Keratinocyte (primary cell): ENCODE results near the gene SHC3. TPM values are rescaled to one million over a fixed set of nuclear protein-coding genes. Genes with fewer than 3 reads are reported as not detected.

Source experiments
- DNase-seq: peaks from one replicate; pipeline ENCODE4 v3.0.0-alpha.2; 2011; ENCODE audit warnings: low read depth, missing footprints, low spot score
- FAIRE-seq: peaks from 2 replicates; lab custom pipeline; 2011; peaks lifted over from hg19 to GRCh38; lab: Jason Lieb, UNC
- H2AFZ ChIP-seq: 2 replicates; pipeline ENCODE4 v1.6.0; 2012; ENCODE audit warnings: low read length, control low read depth, inconsistent platforms; ENCODE audit not compliant: control insufficient read depth
- H3K27ac ChIP-seq: 2 replicates; pipeline ENCODE4 v1.5.1; 2011; ENCODE audit warnings: low read length; ENCODE audit not compliant: control insufficient read depth, insufficient read depth
- H3K27me3 ChIP-seq: 3 replicates; pipeline ENCODE4 v1.6.0; 2011; ENCODE audit warnings: low read length; ENCODE audit not compliant: control insufficient read depth, insufficient read depth; ENCODE audit errors: extremely low read depth
- H3K36me3 ChIP-seq, 2 experiments: 2 replicates in 1 of 2; 3 replicates in 1 of 2; pipeline ENCODE4 v1.5.1; 2011; ENCODE audit warnings: low read length in 2 of 2, mild to moderate bottlenecking in 1 of 2; ENCODE audit not compliant: control insufficient read depth in 2 of 2, insufficient read depth in 2 of 2; ENCODE audit errors: extremely low read depth in 1 of 2
- H3K4me1 ChIP-seq: 3 replicates; pipeline ENCODE4 v1.5.1; 2011; ENCODE audit warnings: low read length; ENCODE audit not compliant: control insufficient read depth, insufficient read depth; ENCODE audit errors: extremely low read depth
- H3K4me2 ChIP-seq: 3 replicates; pipeline ENCODE4 v1.6.0; 2011; ENCODE audit warnings: low read depth, low read length; ENCODE audit not compliant: control insufficient read depth, insufficient read depth; ENCODE audit errors: extremely low read depth
- H3K4me3 ChIP-seq, 3 experiments: fragments of 200-600 bp in 1 of 3; sonication (generic) in 1 of 3; 2 replicates in 2 of 3; 3 replicates in 1 of 3; pipeline ENCODE4 v1.5.1; 2011 to 2016; ENCODE audit warnings: low read length in 3 of 3, mild to moderate bottlenecking in 3 of 3, control low read depth in 2 of 3, inconsistent platforms in 1 of 3, low read depth in 1 of 3, mixed read lengths in 1 of 3, mixed run types in 1 of 3, moderate library complexity in 1 of 3; ENCODE audit not compliant: control insufficient read depth in 2 of 3, insufficient read depth in 2 of 3; ENCODE audit errors: extremely low read depth in 1 of 3
- H3K79me2 ChIP-seq: 2 replicates; pipeline ENCODE4 v1.6.0; 2012; ENCODE audit warnings: low read length; ENCODE audit not compliant: control insufficient read depth, insufficient read depth
- H3K9ac ChIP-seq: 3 replicates; pipeline ENCODE4 v1.6.0; 2011; ENCODE audit warnings: low read length; ENCODE audit not compliant: control insufficient read depth, insufficient read depth; ENCODE audit errors: extremely low read depth
- H3K9me1 ChIP-seq: 3 replicates; pipeline ENCODE4 v1.6.0; 2011; ENCODE audit warnings: low read length; ENCODE audit not compliant: control insufficient read depth, insufficient read depth; ENCODE audit errors: extremely low read depth
- H3K9me3 ChIP-seq: 2 replicates; pipeline ENCODE4 v1.5.1; 2012; ENCODE audit warnings: low read depth, low read length; ENCODE audit not compliant: control insufficient read depth
- H4K20me1 ChIP-seq: 3 replicates; pipeline ENCODE4 v1.6.0; 2011; ENCODE audit warnings: low read length; ENCODE audit not compliant: control insufficient read depth, insufficient read depth; ENCODE audit errors: extremely low read depth
- CTCF ChIP-seq, 3 experiments: IDR thresholded peaks in 1 of 3; conservative IDR thresholded peaks in 1 of 3; optimal IDR thresholded peaks in 1 of 3; 2 replicates in 2 of 3; 3 replicates in 1 of 3; pipeline versions ENCODE3 to v1.5.1; 2011; ENCODE audit warnings: low read length in 3 of 3, mild to moderate bottlenecking in 3 of 3, moderate library complexity in 2 of 3, control low read depth in 1 of 3, inconsistent platforms in 1 of 3; ENCODE audit not compliant: insufficient read depth in 2 of 3; ENCODE audit errors: extremely low read depth in 1 of 3
- EZH2 ChIP-seq: IDR thresholded peaks from one replicate; pipeline ENCODE4 v1.6.1; 2012; ENCODE audit warnings: inconsistent platforms, mild to moderate bottlenecking, low read length, moderate library complexity
- dilution Hi-C: fragments of 300-500 bp; cut with MboI; formaldehyde crosslinking; loops from one replicate; pipeline ENCODE4 v1.7.0; 2020; ENCODE audit warnings: low sequenced_read_pairs; ENCODE audit not compliant: extremely low pct_ligation_motif_present
- polyA plus RNA-seq, 5 experiments: library from polyadenylated mRNA; depleted of rRNA in 3 of 5; stranded (reverse) in 3 of 5; stranded (forward) in 1 of 5; unstranded in 1 of 5; fragments of >200 nt; gene quantifications; 1 replicate in 1 of 5; 2 replicates in 3 of 5; 3 replicates in 1 of 5; pipeline versions ENCODE4 v1.2.1 to v1.2.3, GENCODE V29; 2011 to 2012; ENCODE audit warnings: missing spikeins in 2 of 5, low read depth in 1 of 5, low replicate concordance in 1 of 5

SHC3 gene
- polyA plus RNA-seq, 1 donor (not counting 4 experiments of a cell fraction or from before 2014, with no cell fraction given), result 0.03 TPM

- H2AFZ ChIP-seq, result no peak overlapping the region
- no peaks in the 10 kb centered on the region for H3K4me1 ChIP-seq
- dilution Hi-C loops, result no loop called here
- no peak overlapping the region for H3K27ac ChIP-seq
- H4K20me1 ChIP-seq, result no peaks in the 10 kb centered on the region
- H3K36me3 ChIP-seq, result no peaks in the 10 kb centered on the region
- TF ChIP-seq CTCF (optimal IDR thresholded peaks at IDR 0.05 in 1 of 3, IDR thresholded peaks at IDR 0.05 in 1 of 3, conservative IDR thresholded peaks at IDR 0.05 in 1 of 3; ENCODE audit: extremely low read depth in 1 of 3, insufficient read depth in 2 of 3, low read length in 3 of 3), result no peak
- TF ChIP-seq EZH2, result no peak
- no peaks in the 10 kb centered on the region for H3K9me1 ChIP-seq
- no peak for DNase-seq
- H3K9me3 ChIP-seq, result no peaks in the 10 kb centered on the region
- H3K27me3 ChIP-seq, result no peaks in the 10 kb centered on the region
- no peak overlapping the region for H3K4me2 ChIP-seq
- no peak for FAIRE-seq
- H3K9ac ChIP-seq, result no peak overlapping the region
- no peaks in the 10 kb centered on the region for H3K79me2 ChIP-seq
- no peak overlapping the region for H3K4me3 ChIP-seq
Measured at GRCh38 chr9:89224633-89225032, 46.0 kb upstream of the SHC3 start.

- Histone ChIP-seq H3K9ac (no peak overlapping the region), H3K79me2 (no peaks in the 10 kb centered on the region), H3K27ac (no peak overlapping the region), H3K4me1 (no peaks in the 10 kb centered on the region), H3K36me3 (no peaks in the 10 kb centered on the region), H3K4me2 (no peak overlapping the region), H3K9me1 (no peaks in the 10 kb centered on the region), H3K4me3 (no peak overlapping the region), H3K9me3 (no peaks in the 10 kb centered on the region), H3K27me3 (no peaks in the 10 kb centered on the region), H2AFZ (no peak overlapping the region), H4K20me1 (no peaks in the 10 kb centered on the region)
- FAIRE-seq (no peak), DNase-seq (no peak)
- TF ChIP-seq CTCF (optimal IDR thresholded peaks at IDR 0.05 in 1 of 3, IDR thresholded peaks at IDR 0.05 in 1 of 3, conservative IDR thresholded peaks at IDR 0.05 in 1 of 3; ENCODE audit: extremely low read depth in 1 of 3, insufficient read depth in 2 of 3, low read length in 3 of 3), result no peak
- no peak for TF ChIP-seq EZH2
- dilution Hi-C loops, result no loop called here
Measured at GRCh38 chr9:89223396-89223977, 44.9 kb upstream of the SHC3 start.
